Measurements from ENCODE around the gene SELENOH. TPM values are rescaled to one million over a fixed set of nuclear protein-coding genes. Genes with fewer than 3 reads are reported as not detected.
"Not testable (repeated sequence)": the region's sequence is repeated elsewhere in the genome, so short reads cannot be mapped to it uniquely, and the experiment has no call there.

Gene SELENOH
- polyA plus RNA-seq: 324 TPM

- no peaks in the 10 kb centered on the region for H3K27me3 Mint-ChIP-seq
- peaks cover 4% of the 10 kb centered on the region for H3K36me3 Mint-ChIP-seq
- no peaks in the 10 kb centered on the region for H3K9me3 Mint-ChIP-seq
- H3K4me3 Mint-ChIP-seq: peak within 1 kb of the TSS; percentile 95 to 100 (median 98)
- peak within 1 kb of the TSS; percentile 96 to 99 (median 99) for H3K27ac Mint-ChIP-seq
- H3K4me1 Mint-ChIP-seq: peaks cover 12 to 30% (median 21%) of the 10 kb centered on the region in 3 donors
Observed at GRCh38 chr11:57741132-57742086, at the start of gene SELENOH. Gene SELENOH (plus strand): TSS chr11:57741491. CDS start chr11:57741596, 105 bp downstream.

GRCh38 chr11:57698843-57699365, 42.4 kb upstream of the SELENOH start:
- H3K4me3 Mint-ChIP-seq: no peak overlapping the region
- H3K4me1 Mint-ChIP-seq: peaks cover 0 to 2% (median 0%) of the 10 kb centered on the region in 3 donors
- H3K36me3 Mint-ChIP-seq: peaks cover 4% of the 10 kb centered on the region
- H3K27me3 Mint-ChIP-seq: no peaks in the 10 kb centered on the region
- H3K9me3 Mint-ChIP-seq: no peaks in the 10 kb centered on the region
- H3K27ac Mint-ChIP-seq: peak overlapping the region in 1 of 3 donors; percentile 8

- Mint-ChIP-seq H3K36me3 (peaks cover 4% of the 10 kb centered on the region), H3K27ac (peak overlapping the region in 1 of 3 donors; percentile 8)
Observed at GRCh38 chr11:57699813-57700212, 41.5 kb upstream of the SELENOH start.

GRCh38 chr11:57700425-57700824, 40.9 kb upstream of the SELENOH start:
- H3K4me1 Mint-ChIP-seq: peaks cover 0 to 2% (median 0%) of the 10 kb centered on the region in 3 donors
- no peak overlapping the region for H3K4me3 Mint-ChIP-seq
- no peaks in the 10 kb centered on the region for H3K9me3 Mint-ChIP-seq
- H3K27ac Mint-ChIP-seq: peak overlapping the region in 1 of 3 donors; percentile 71
- H3K27me3 Mint-ChIP-seq: no peaks in the 10 kb centered on the region
- peaks cover 4% of the 10 kb centered on the region for H3K36me3 Mint-ChIP-seq

More at GRCh38 chr11:57699813-57700212, 41.5 kb upstream of the SELENOH start:
- Mint-ChIP-seq H3K27me3 (no peaks in the 10 kb centered on the region), H3K9me3 (no peaks in the 10 kb centered on the region), H3K4me3 (no peak overlapping the region), H3K4me1 (peaks cover 0 to 2% (median 0%) of the 10 kb centered on the region in 3 donors)

GRCh38 chr11:57703341-57703740, 38.0 kb upstream of the SELENOH start:
- no peak overlapping the region for H3K27ac Mint-ChIP-seq

GRCh38 chr11:57704932-57705331, 36.4 kb upstream of the SELENOH start:
- H3K4me1 Mint-ChIP-seq: peaks cover 0 to 9% (median 7%) of the 10 kb centered on the region in 3 donors
- H3K27ac Mint-ChIP-seq: peak overlapping the region in 2 of 3 donors; percentile 14 to 67
- no peaks in the 10 kb centered on the region for H3K9me3 Mint-ChIP-seq
- no peak overlapping the region for H3K4me3 Mint-ChIP-seq
- H3K27me3 Mint-ChIP-seq: no peaks in the 10 kb centered on the region
- H3K36me3 Mint-ChIP-seq: peaks cover 2% of the 10 kb centered on the region

More at GRCh38 chr11:57703341-57703740, 38.0 kb upstream of the SELENOH start:
- Mint-ChIP-seq H3K4me1 (peaks cover 0 to 4% (median 3%) of the 10 kb centered on the region in 3 donors), H3K36me3 (peaks cover 2% of the 10 kb centered on the region), H3K4me3 (no peak overlapping the region), H3K27me3 (no peaks in the 10 kb centered on the region), H3K9me3 (no peaks in the 10 kb centered on the region)

GRCh38 chr11:57705432-57705831, 35.9 kb upstream of the SELENOH start:
- H3K36me3 Mint-ChIP-seq, H3K27ac Mint-ChIP-seq: not testable (repeated sequence)

GRCh38 chr11:57709802-57710367, 31.4 kb upstream of the SELENOH start:
- Mint-ChIP-seq H3K9me3 (no peaks in the 10 kb centered on the region), H3K27ac (no peak overlapping the region), H3K27me3 (no peaks in the 10 kb centered on the region), H3K4me1 (peaks cover 21 to 38% (median 24%) of the 10 kb centered on the region in 3 donors), H3K36me3 (no peaks in the 10 kb centered on the region), H3K4me3 (peak overlapping the region in 3 of 4 donors; percentile 44 to 91 (median 49))

More at GRCh38 chr11:57705432-57705831, 35.9 kb upstream of the SELENOH start:
- Mint-ChIP-seq H3K4me3 (peak overlapping the region in 1 of 4 donors; percentile 29), H3K4me1 (peaks cover 0 to 11% (median 9%) of the 10 kb centered on the region in 3 donors)
- H3K27me3 Mint-ChIP-seq, H3K9me3 Mint-ChIP-seq: not testable (repeated sequence)

- no peaks in the 10 kb centered on the region for H3K36me3 Mint-ChIP-seq
- peaks cover 21 to 38% (median 24%) of the 10 kb centered on the region in 3 donors for H3K4me1 Mint-ChIP-seq
- H3K27ac Mint-ChIP-seq: peak within 1 kb of the TSS; percentile 84 to 98 (median 96)
- H3K4me3 Mint-ChIP-seq: peak within 1 kb of the TSS; percentile 91 to 99 (median 98)
- H3K27me3 Mint-ChIP-seq: no peaks in the 10 kb centered on the region
- no peaks in the 10 kb centered on the region for H3K9me3 Mint-ChIP-seq
Observed at GRCh38 chr11:57711414-57712255, 29.7 kb upstream of the SELENOH start, which contains the start of gene MED19. Gene MED19 (minus strand): TSS chr11:57712215. CDS start chr11:57712179, 36 bp downstream.

- no peaks in the 10 kb centered on the region for H3K9me3 Mint-ChIP-seq
- H3K4me1 Mint-ChIP-seq: peaks cover 21 to 38% (median 24%) of the 10 kb centered on the region in 3 donors
- no peaks in the 10 kb centered on the region for H3K36me3 Mint-ChIP-seq
- no peaks in the 10 kb centered on the region for H3K27me3 Mint-ChIP-seq
- peak within 1 kb of the TSS; percentile 84 to 98 (median 96) for H3K27ac Mint-ChIP-seq
- H3K4me3 Mint-ChIP-seq: peak within 1 kb of the TSS; percentile 91 to 99 (median 98)
Observed at GRCh38 chr11:57712256-57713150, 28.8 kb upstream of the SELENOH start, which contains the start of gene TMX2. Gene TMX2 (plus strand): TSS chr11:57712593. CDS start chr11:57712619, 26 bp downstream.

- Mint-ChIP-seq H3K9me3 (peaks cover 0 to 1% (median 0%) of the 10 kb centered on the region in 3 donors), H3K36me3 (no peaks in the 10 kb centered on the region), H3K4me1 (peaks cover 21 to 33% (median 25%) of the 10 kb centered on the region in 3 donors), H3K27me3 (no peaks in the 10 kb centered on the region), H3K27ac (peak overlapping the region in 2 of 3 donors; percentile 22 to 39), H3K4me3 (peak overlapping the region; percentile 91 to 99 (median 98))
Observed at GRCh38 chr11:57713835-57714234, 27.5 kb upstream of the SELENOH start.

- not testable (repeated sequence) for H3K36me3 Mint-ChIP-seq, H3K4me3 Mint-ChIP-seq, H3K27me3 Mint-ChIP-seq, H3K9me3 Mint-ChIP-seq, H3K27ac Mint-ChIP-seq
- H3K4me1 Mint-ChIP-seq: peaks cover 18 to 21% (median 20%) of the 10 kb centered on the region in 3 donors
Observed at GRCh38 chr11:57716726-57717125, 24.6 kb upstream of the SELENOH start.

GRCh38 chr11:57727185-57727584, 14.1 kb upstream of the SELENOH start:
- peaks cover 12 to 15% (median 12%) of the 10 kb centered on the region in 3 donors for H3K4me1 Mint-ChIP-seq
- no peaks in the 10 kb centered on the region for H3K36me3 Mint-ChIP-seq
- no peaks in the 10 kb centered on the region for H3K9me3 Mint-ChIP-seq
- peak overlapping the region in 1 of 3 donors; percentile 50 for H3K27ac Mint-ChIP-seq
- no peak overlapping the region for H3K4me3 Mint-ChIP-seq
- H3K27me3 Mint-ChIP-seq: no peaks in the 10 kb centered on the region
